Central memory CD8-positive, alpha-beta T cell (primary cell): Measurements from ENCODE around the gene APEX1.

Experiments used
- ATAC-seq: fragments of 150-1000 bp; cut with Tn5 transposase; replicated peaks from 2 replicates; pipeline ENCODE4 v1.10.0; 2022; ENCODE audit warnings: mild to moderate bottlenecking, moderate FRiP score, moderate number of reproducible peaks; ENCODE audit not compliant: poor library complexity, severe bottlenecking; ENCODE audit errors: extremely low read depth
- DNase-seq, 2 donors: peaks; one replicate each; pipeline ENCODE4 v3.0.0; 2021; ENCODE audit warnings: low spot score in 2 of 2
- H3K27ac Mint-ChIP-seq: one replicate; pipeline ENCODE4 v1.8.0; 2022; ENCODE audit warnings: low read depth, mild to moderate bottlenecking, moderate library complexity, mixed read lengths
- H3K27me3 Mint-ChIP-seq: one replicate; pipeline ENCODE4 v1.8.0; 2022; ENCODE audit warnings: mixed read lengths
- H3K36me3 Mint-ChIP-seq: one replicate; pipeline ENCODE4 v1.8.0; 2022; ENCODE audit warnings: mild to moderate bottlenecking, moderate library complexity, mixed read lengths; ENCODE audit not compliant: insufficient read depth
- H3K4me1 Mint-ChIP-seq: one replicate; pipeline ENCODE4 v1.8.0; 2022; ENCODE audit warnings: mixed read lengths
- H3K4me3 Mint-ChIP-seq: one replicate; pipeline ENCODE4 v1.8.0; 2022; ENCODE audit warnings: mild to moderate bottlenecking, moderate library complexity, mixed read lengths
- H3K9me3 Mint-ChIP-seq: one replicate; pipeline ENCODE4 v1.8.0; 2022; ENCODE audit warnings: mixed read lengths

APEX1 gene

GRCh38 chr14:20424851-20425250 is 30.2 kb upstream of the APEX1 start:
- Mint-ChIP-seq H3K4me3 (no peak overlapping the region), H3K9me3 (no peaks in the 10 kb centered on the region), H3K36me3 (no peaks in the 10 kb centered on the region), H3K27me3 (no peaks in the 10 kb centered on the region), H3K27ac (no peak overlapping the region), H3K4me1 (peaks cover 15% of the 10 kb centered on the region)
- ATAC-seq (no peak), DNase-seq (no peak)

- Mint-ChIP-seq H3K4me1 (peaks cover 15% of the 10 kb centered on the region), H3K36me3 (no peaks in the 10 kb centered on the region), H3K27me3 (no peaks in the 10 kb centered on the region), H3K9me3 (no peaks in the 10 kb centered on the region), H3K27ac (peak overlapping the region; percentile 57), H3K4me3 (no peak overlapping the region)
- ATAC-seq = peak; percentile 32
- no peak for DNase-seq
Measured at GRCh38 chr14:20427231-20428009, 27.6 kb upstream of the APEX1 start.

GRCh38 chr14:20428010-20428365 is 27.0 kb upstream of the APEX1 start:
- DNase-seq (no peak), ATAC-seq (no peak)
- Mint-ChIP-seq H3K27ac (peak overlapping the region; percentile 57), H3K4me1 (peaks cover 15% of the 10 kb centered on the region), H3K36me3 (no peaks in the 10 kb centered on the region), H3K27me3 (no peaks in the 10 kb centered on the region), H3K4me3 (no peak overlapping the region), H3K9me3 (no peaks in the 10 kb centered on the region)

- ATAC-seq = no peak
- H3K9me3 Mint-ChIP-seq = no peaks in the 10 kb centered on the region
- DNase-seq = no peak
- H3K36me3 Mint-ChIP-seq = no peaks in the 10 kb centered on the region
- H3K4me1 Mint-ChIP-seq = peaks cover 15% of the 10 kb centered on the region
- H3K27ac Mint-ChIP-seq = no peak overlapping the region
- no peak overlapping the region for H3K4me3 Mint-ChIP-seq
- no peaks in the 10 kb centered on the region for H3K27me3 Mint-ChIP-seq
Measured at GRCh38 chr14:20428802-20429201, 26.2 kb upstream of the APEX1 start.

- Mint-ChIP-seq H3K4me1 (peaks cover 15% of the 10 kb centered on the region), H3K9me3 (no peaks in the 10 kb centered on the region), H3K36me3 (no peaks in the 10 kb centered on the region), H3K27me3 (no peaks in the 10 kb centered on the region), H3K4me3 (no peak overlapping the region), H3K27ac (no peak overlapping the region)
- ATAC-seq = no peak
- DNase-seq = no peak
Measured at GRCh38 chr14:20429801-20430669, 25.0 kb upstream of the APEX1 start.

- Mint-ChIP-seq H3K4me3 (no peak overlapping the region), H3K27ac (no peak overlapping the region), H3K27me3 (no peaks in the 10 kb centered on the region), H3K36me3 (no peaks in the 10 kb centered on the region), H3K9me3 (no peaks in the 10 kb centered on the region), H3K4me1 (peaks cover 1% of the 10 kb centered on the region)
- ATAC-seq (no peak), DNase-seq (no peak)
Measured at GRCh38 chr14:20434701-20435581, 20.1 kb upstream of the APEX1 start.

- ATAC-seq = no peak
- Mint-ChIP-seq H3K4me1 (peaks cover 10% of the 10 kb centered on the region), H3K27me3 (no peaks in the 10 kb centered on the region), H3K4me3 (no peak within 1 kb of the TSS), H3K9me3 (no peaks in the 10 kb centered on the region), H3K36me3 (no peaks in the 10 kb centered on the region), H3K27ac (no peak within 1 kb of the TSS)
- no peak for DNase-seq
Measured at GRCh38 chr14:20435582-20436362, 19.3 kb upstream of the APEX1 start, which contains the start of gene KLHL33. KLHL33 (minus strand) TSS chr14:20436166; CDS start chr14:20435811, 355 bp downstream.

- ATAC-seq = no peak
- Mint-ChIP-seq H3K27me3 (no peaks in the 10 kb centered on the region), H3K27ac (no peak overlapping the region), H3K36me3 (no peaks in the 10 kb centered on the region), H3K4me3 (no peak overlapping the region), H3K4me1 (peaks cover 13% of the 10 kb centered on the region), H3K9me3 (no peaks in the 10 kb centered on the region)
- no peak for DNase-seq
Measured at GRCh38 chr14:20436363-20436755, 18.7 kb upstream of the APEX1 start.

GRCh38 chr14:20438664-20439063 is 16.4 kb upstream of the APEX1 start:
- no peaks in the 10 kb centered on the region for H3K9me3 Mint-ChIP-seq
- DNase-seq (no peak), ATAC-seq (no peak)
- H3K4me3 Mint-ChIP-seq = no peak overlapping the region
- H3K36me3 Mint-ChIP-seq = no peaks in the 10 kb centered on the region
- H3K27ac Mint-ChIP-seq = no peak overlapping the region
- H3K4me1 Mint-ChIP-seq = peaks cover 13% of the 10 kb centered on the region
- H3K27me3 Mint-ChIP-seq = no peaks in the 10 kb centered on the region

GRCh38 chr14:20440465-20440864 is 14.6 kb upstream of the APEX1 start:
- Mint-ChIP-seq H3K36me3 (no peaks in the 10 kb centered on the region), H3K9me3 (no peaks in the 10 kb centered on the region), H3K4me3 (peak overlapping the region; percentile 55), H3K4me1 (peaks cover 13% of the 10 kb centered on the region), H3K27ac (no peak overlapping the region), H3K27me3 (no peaks in the 10 kb centered on the region)
- no peak for DNase-seq
- ATAC-seq = no peak

GRCh38 chr14:20440882-20441281 is 14.1 kb upstream of the APEX1 start:
- Mint-ChIP-seq H3K27ac (no peak overlapping the region), H3K9me3 (no peaks in the 10 kb centered on the region), H3K27me3 (no peaks in the 10 kb centered on the region), H3K4me3 (peak overlapping the region; percentile 55), H3K4me1 (peaks cover 13% of the 10 kb centered on the region), H3K36me3 (no peaks in the 10 kb centered on the region)
- ATAC-seq (peak; percentile 71), DNase-seq (no peak)

- Mint-ChIP-seq H3K4me3 (no peak overlapping the region), H3K27ac (no peak overlapping the region), H3K27me3 (no peaks in the 10 kb centered on the region), H3K9me3 (no peaks in the 10 kb centered on the region), H3K4me1 (peaks cover 13% of the 10 kb centered on the region), H3K36me3 (no peaks in the 10 kb centered on the region)
- ATAC-seq = no peak
- DNase-seq = no peak
Measured at GRCh38 chr14:20441461-20441860, 13.6 kb upstream of the APEX1 start.
